Neutrophil (primary cell): Measurements from ENCODE around the gene JKAMP.

Source experiments
- H3K27ac ChIP-seq: fragments of 200-600 bp; sonication (generic); 2 replicates; pipeline ENCODE4 v1.5.1; 2016; ENCODE audit warnings: mild to moderate bottlenecking, moderate library complexity
- H3K27me3 ChIP-seq: fragments of 200-600 bp; sonication (generic); 2 replicates; pipeline ENCODE4 v1.6.0; 2016; ENCODE audit warnings: mild to moderate bottlenecking
- H3K36me3 ChIP-seq: fragments of 200-600 bp; sonication (generic); 2 replicates; pipeline ENCODE4 v1.5.1; 2017
- H3K4me1 ChIP-seq, 2 experiments: fragments of 200-600 bp in 1 of 2; sonication (generic) in 1 of 2; 1 replicate in 1 of 2; 2 replicates in 1 of 2; pipeline versions ENCODE4 v1.5.1 to v1.6.1; 2013 to 2016; ENCODE audit warnings: low read depth in 1 of 2, low read length in 1 of 2, mild to moderate bottlenecking in 1 of 2, moderate library complexity in 1 of 2; ENCODE audit not compliant: control insufficient read depth in 1 of 2, insufficient read depth in 1 of 2
- H3K4me3 ChIP-seq, 2 experiments: fragments of 200-600 bp in 1 of 2; sonication (generic) in 1 of 2; 1 replicate in 1 of 2; 2 replicates in 1 of 2; pipeline ENCODE4 v1.5.1; 2013 to 2016; ENCODE audit warnings: low read depth in 1 of 2, low read length in 1 of 2, mild to moderate bottlenecking in 1 of 2, moderate library complexity in 1 of 2
- H3K9me3 ChIP-seq: fragments of 200-600 bp; sonication (generic); 2 replicates; pipeline ENCODE4 v1.5.1; 2016
- TF ChIP-seq, protein P1 (sequence below): fragments of 200-600 bp; sonication (generic); IDR thresholded peaks from 2 replicates; pipeline ENCODE4 v1.5.1; 2016; ENCODE audit warnings: antibody characterized with exemption

JKAMP gene

DNA sequence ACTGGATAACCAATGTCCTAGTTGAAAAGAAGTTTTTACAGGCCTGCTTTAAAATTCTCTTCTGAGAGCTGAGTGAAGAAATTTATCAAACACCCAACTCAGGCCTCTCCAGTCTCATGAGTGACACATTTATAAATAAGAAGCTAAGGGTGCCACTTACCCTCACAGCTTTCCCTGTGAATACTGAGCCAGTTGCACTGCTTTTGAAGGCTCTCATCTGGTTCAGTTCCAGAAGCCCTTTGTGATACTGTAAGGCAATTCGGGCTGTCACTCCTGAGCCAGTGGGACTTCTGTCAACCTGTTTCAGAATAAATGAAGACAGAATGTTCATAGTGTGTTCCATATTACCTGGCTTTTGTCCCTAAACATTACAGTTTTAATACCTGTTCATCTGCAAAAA is 8.6 kb upstream of the JKAMP start:
- no peak overlapping the region for H3K27ac ChIP-seq
- no peaks in the 10 kb centered on the region for H3K9me3 ChIP-seq
- TF ChIP-seq, protein P1, sequence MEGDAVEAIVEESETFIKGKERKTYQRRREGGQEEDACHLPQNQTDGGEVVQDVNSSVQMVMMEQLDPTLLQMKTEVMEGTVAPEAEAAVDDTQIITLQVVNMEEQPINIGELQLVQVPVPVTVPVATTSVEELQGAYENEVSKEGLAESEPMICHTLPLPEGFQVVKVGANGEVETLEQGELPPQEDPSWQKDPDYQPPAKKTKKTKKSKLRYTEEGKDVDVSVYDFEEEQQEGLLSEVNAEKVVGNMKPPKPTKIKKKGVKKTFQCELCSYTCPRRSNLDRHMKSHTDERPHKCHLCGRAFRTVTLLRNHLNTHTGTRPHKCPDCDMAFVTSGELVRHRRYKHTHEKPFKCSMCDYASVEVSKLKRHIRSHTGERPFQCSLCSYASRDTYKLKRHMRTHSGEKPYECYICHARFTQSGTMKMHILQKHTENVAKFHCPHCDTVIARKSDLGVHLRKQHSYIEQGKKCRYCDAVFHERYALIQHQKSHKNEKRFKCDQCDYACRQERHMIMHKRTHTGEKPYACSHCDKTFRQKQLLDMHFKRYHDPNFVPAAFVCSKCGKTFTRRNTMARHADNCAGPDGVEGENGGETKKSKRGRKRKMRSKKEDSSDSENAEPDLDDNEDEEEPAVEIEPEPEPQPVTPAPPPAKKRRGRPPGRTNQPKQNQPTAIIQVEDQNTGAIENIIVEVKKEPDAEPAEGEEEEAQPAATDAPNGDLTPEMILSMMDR = no peak
- H3K4me3 ChIP-seq = no peak overlapping the region
- no peaks in the 10 kb centered on the region for H3K27me3 ChIP-seq
- no peaks in the 10 kb centered on the region for H3K4me1 ChIP-seq
- no peaks in the 10 kb centered on the region for H3K36me3 ChIP-seq

DNA sequence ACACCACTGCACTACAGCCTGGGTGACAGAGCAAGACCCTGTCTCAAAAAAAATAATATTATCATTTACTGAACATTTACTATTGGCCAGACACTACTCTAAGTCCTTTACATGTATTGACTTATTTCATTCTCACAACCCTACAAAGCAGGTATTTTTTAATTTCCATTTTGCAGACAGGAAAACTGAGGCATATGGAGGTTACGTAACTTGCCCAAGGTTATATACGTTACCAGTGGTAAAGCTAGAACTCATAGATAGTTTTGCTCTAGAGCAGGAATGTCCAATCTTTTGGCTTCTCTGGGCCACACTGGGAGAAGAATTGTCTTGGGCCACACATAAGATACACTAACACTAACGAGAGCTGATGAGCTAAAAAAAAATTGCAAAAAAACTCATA is 5.8 kb upstream of the JKAMP start:
- TF ChIP-seq, protein P1 = no peak
- no peak overlapping the region for H3K27ac ChIP-seq
- no peaks in the 10 kb centered on the region for H3K27me3 ChIP-seq
- H3K4me1 ChIP-seq = peaks cover 7 to 9% of the 10 kb centered on the region in 2 experiments
- H3K36me3 ChIP-seq = no peaks in the 10 kb centered on the region
- H3K9me3 ChIP-seq = no peaks in the 10 kb centered on the region
- H3K4me3 ChIP-seq = no peak overlapping the region

DNA sequence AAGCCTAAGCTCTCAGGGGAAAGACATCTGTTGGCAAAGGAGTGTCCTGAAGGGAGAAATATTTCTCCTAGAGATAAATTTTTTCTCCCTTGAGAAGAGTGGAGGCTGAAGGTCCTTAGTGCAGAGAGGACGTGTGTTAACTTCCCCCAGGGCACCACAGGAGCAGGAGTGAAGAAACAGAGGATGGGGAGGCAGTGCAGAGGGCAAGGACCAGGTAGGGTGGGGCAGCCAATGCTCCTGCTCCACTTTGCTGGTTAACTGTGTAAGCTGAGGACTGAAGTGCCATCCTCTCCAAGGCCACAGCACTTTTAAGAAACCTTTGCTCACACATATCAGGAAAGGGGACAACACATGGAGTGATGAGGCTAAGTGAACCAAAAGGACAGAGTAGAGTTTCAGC is 4.2 kb upstream of the JKAMP start:
- Histone ChIP-seq H3K4me1 (peaks cover 12 to 17% of the 10 kb centered on the region in 2 experiments), H3K36me3 (no peaks in the 10 kb centered on the region), H3K27me3 (no peaks in the 10 kb centered on the region), H3K27ac (no peak overlapping the region), H3K4me3 (no peak overlapping the region), H3K9me3 (no peaks in the 10 kb centered on the region)
- TF ChIP-seq, protein P1 = no peak

DNA sequence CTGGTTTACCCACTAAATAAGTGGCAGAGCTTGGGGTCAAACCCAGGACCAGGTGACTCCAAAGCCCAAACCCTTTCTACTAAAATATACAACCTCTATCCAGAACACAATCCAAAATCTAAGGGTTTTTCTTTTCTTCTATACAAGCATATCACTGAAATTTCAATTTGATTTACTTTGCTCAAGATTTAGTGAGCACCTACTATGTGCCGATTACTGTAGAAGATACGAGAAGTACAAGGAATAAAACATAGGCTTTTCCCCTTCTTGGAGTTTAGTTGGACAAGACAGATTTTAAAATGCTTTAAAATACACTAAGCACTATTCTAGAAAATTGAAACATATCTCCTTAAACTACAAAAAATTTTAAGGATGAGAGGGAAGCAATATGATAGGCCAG is 2.9 kb upstream of the JKAMP start:
- no peaks in the 10 kb centered on the region for H3K27me3 ChIP-seq
- peaks cover 25 to 29% of the 10 kb centered on the region in 2 experiments for H3K4me1 ChIP-seq
- H3K4me3 ChIP-seq = no peak overlapping the region
- TF ChIP-seq, protein P1 = no peak
- no peak overlapping the region for H3K27ac ChIP-seq
- no peaks in the 10 kb centered on the region for H3K36me3 ChIP-seq
- no peaks in the 10 kb centered on the region for H3K9me3 ChIP-seq

DNA sequence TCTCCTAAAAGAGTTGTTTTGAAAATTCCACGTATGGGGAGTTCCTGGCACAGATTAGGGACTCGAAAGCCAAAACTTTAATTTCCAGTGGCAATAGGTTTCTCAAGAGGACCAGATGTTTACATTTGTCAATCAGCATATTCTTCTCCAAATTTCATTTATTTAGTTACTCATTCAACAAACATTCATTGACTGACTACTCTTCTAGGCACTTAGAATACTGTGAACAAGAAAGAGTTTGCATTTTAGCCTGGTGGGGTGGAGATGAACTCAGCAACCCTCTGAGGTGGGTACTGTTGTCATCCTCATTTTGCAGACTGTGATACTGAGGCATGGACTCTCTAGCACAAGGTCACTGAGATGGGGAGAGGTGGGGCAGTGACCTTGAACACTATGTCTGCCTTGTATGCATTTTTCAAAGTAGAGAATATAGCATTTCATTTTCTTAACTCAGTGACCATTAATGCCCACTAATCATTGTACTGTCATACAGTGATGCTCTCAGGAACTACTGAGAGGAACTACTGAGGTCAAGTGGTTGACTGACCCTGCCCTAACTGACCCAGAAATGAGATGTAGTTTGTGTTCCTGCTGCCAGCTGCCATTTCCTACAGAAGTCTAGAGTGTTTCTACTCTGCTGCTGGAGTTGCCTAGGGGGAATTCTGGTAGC is 2.3 kb upstream of the JKAMP start:
- Histone ChIP-seq H3K9me3 (no peaks in the 10 kb centered on the region), H3K27ac (no peak overlapping the region), H3K4me1 (peaks cover 27 to 29% of the 10 kb centered on the region in 2 experiments)

More for the DNA sequence above, 2.3 kb upstream of the JKAMP start:
- H3K36me3 ChIP-seq = no peaks in the 10 kb centered on the region
- TF ChIP-seq, protein P1 = no peak
- H3K4me3 ChIP-seq = no peak overlapping the region
- no peaks in the 10 kb centered on the region for H3K27me3 ChIP-seq
